ENCODE data around the gene ADCK1.

- TF ChIP-seq, protein P1, sequence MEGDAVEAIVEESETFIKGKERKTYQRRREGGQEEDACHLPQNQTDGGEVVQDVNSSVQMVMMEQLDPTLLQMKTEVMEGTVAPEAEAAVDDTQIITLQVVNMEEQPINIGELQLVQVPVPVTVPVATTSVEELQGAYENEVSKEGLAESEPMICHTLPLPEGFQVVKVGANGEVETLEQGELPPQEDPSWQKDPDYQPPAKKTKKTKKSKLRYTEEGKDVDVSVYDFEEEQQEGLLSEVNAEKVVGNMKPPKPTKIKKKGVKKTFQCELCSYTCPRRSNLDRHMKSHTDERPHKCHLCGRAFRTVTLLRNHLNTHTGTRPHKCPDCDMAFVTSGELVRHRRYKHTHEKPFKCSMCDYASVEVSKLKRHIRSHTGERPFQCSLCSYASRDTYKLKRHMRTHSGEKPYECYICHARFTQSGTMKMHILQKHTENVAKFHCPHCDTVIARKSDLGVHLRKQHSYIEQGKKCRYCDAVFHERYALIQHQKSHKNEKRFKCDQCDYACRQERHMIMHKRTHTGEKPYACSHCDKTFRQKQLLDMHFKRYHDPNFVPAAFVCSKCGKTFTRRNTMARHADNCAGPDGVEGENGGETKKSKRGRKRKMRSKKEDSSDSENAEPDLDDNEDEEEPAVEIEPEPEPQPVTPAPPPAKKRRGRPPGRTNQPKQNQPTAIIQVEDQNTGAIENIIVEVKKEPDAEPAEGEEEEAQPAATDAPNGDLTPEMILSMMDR (conservative IDR thresholded peaks at IDR 0.05) = no peak
- no peak for TF ChIP-seq ZFX (IDR thresholded peaks at IDR 0.05)
Measured at GRCh38 chr14:77830692-77831091, 30.8 kb downstream of the ADCK1 start.

Measured in C4-2B (cell line).